HepG2 (cell line): ENCODE measurements around the gene SLC39A1. TPM values are rescaled to one million over a fixed set of nuclear protein-coding genes. Genes with fewer than 3 reads are reported as not detected.

Experiments
- ATM ChIP-seq: fragments of 450-650 bp; IDR thresholded peaks from 2 replicates; pipeline ENCODE4 v1.7.1; 2017; ENCODE audit warnings: mild to moderate bottlenecking, borderline replicate concordance
- BRD4 ChIP-seq: sonication (generic); formaldehyde crosslinking; IDR thresholded peaks from 2 replicates; pipeline ENCODE4 v1.4.0; 2020; ENCODE audit warnings: missing genetic modification reagents
- GABPA ChIP-seq, 2 experiments: IDR thresholded peaks; 2 replicates each; pipeline ENCODE4 v1.6.1; 2011 to 2016; ENCODE audit warnings: low read depth in 2 of 2, low read length in 1 of 2, missing biosample characterization in 1 of 2, missing genetic modification characterization in 1 of 2
- KDM3A ChIP-seq: IDR thresholded peaks from 2 replicates; pipeline ENCODE4 v1.6.1; 2018; ENCODE audit warnings: low read depth, missing compliant biosample characterization
- KMT2B ChIP-seq: IDR thresholded peaks from 2 replicates; pipeline ENCODE4 v1.6.1; 2016; ENCODE audit warnings: missing genetic modification reagents, missing compliant biosample characterization
- MIXL1 ChIP-seq: IDR thresholded peaks from 2 replicates; pipeline ENCODE4 v1.6.1; 2016
- NFKB2 ChIP-seq: sonication (generic); formaldehyde crosslinking; IDR thresholded peaks from 2 replicates; pipeline ENCODE4 v1.4.0; 2020; ENCODE audit warnings: missing genetic modification reagents, borderline replicate concordance
- SOX13 ChIP-seq, 3 experiments: fragments of 450-650 bp in 1 of 3; sonication (generic) in 1 of 3; formaldehyde crosslinking in 1 of 3; IDR thresholded peaks in 2 of 3; conservative IDR thresholded peaks in 1 of 3; 2 replicates each; pipeline versions ENCODE4 v1.5.0 to v1.6.1; 2016 to 2020; ENCODE audit warnings: antibody characterized with exemption in 1 of 3, mild to moderate bottlenecking in 1 of 3, missing compliant biosample characterization in 1 of 3, missing genetic modification reagents in 1 of 3, moderate library complexity in 1 of 3
- ZBTB8A ChIP-seq: sonication (generic); formaldehyde crosslinking; IDR thresholded peaks from 2 replicates; pipeline ENCODE4 v1.4.0; 2020; ENCODE audit warnings: mild to moderate bottlenecking, low read depth, missing genetic modification reagents, borderline replicate concordance
- ZNF543 ChIP-seq: sonication (generic); formaldehyde crosslinking; IDR thresholded peaks from 2 replicates; pipeline ENCODE4 v1.4.0; 2020; ENCODE audit warnings: mild to moderate bottlenecking, missing genetic modification reagents
- ZNF839 ChIP-seq: sonication (generic); formaldehyde crosslinking; IDR thresholded peaks from 2 replicates; pipeline ENCODE4 v1.4.0; 2020; ENCODE audit warnings: missing genetic modification reagents, mild to moderate bottlenecking, borderline replicate concordance
- polyA plus RNA-seq, 8 experiments: library from polyadenylated mRNA; depleted of rRNA in 3 of 8; stranded (reverse) in 7 of 8; unstranded in 1 of 8; fragments of >200 nt; fragmentation: Illumina TruSeq in 4 of 8; extraction: Trizol in 4 of 8; gene quantifications; 2 replicates each; pipeline versions ENCODE4 v1.2.1 to v1.2.3, GENCODE V29; 2011 to 2016; ENCODE audit warnings: low read depth in 4 of 8, missing spikeins in 1 of 8, mixed read lengths in 1 of 8; ENCODE audit not compliant: insufficient read depth in 1 of 8
- total RNA-seq, 5 experiments: library from RNA; depleted of rRNA; stranded (reverse); fragments of >200 nt; fragmentation: Illumina TruSeq; extraction: Trizol; gene quantifications; 2 replicates each; pipeline ENCODE4 v1.2.3, GENCODE V29; 2016; ENCODE audit warnings: low read depth in 1 of 5
- TF ChIP-seq, protein P1 (sequence below): sonication (generic); formaldehyde crosslinking; IDR thresholded peaks from 2 replicates; pipeline ENCODE4 v1.5.1; 2020; ENCODE audit warnings: mild to moderate bottlenecking, missing genetic modification reagents, moderate library complexity
- TF ChIP-seq, protein P2 (sequence below): IDR thresholded peaks from 2 replicates; pipeline ENCODE4 v1.6.1; 2016; ENCODE audit warnings: low read depth, control low read depth
- TF ChIP-seq, protein P3 (sequence below): sonication (generic); formaldehyde crosslinking; IDR thresholded peaks from 2 replicates; pipeline ENCODE4 v1.5.0; 2020; ENCODE audit warnings: missing genetic modification reagents, mild to moderate bottlenecking, borderline replicate concordance
- TF ChIP-seq, protein P4 (sequence below): sonication (generic); formaldehyde crosslinking; IDR thresholded peaks from 2 replicates; pipeline ENCODE4 v1.8.0; 2022; ENCODE audit warnings: missing genetic modification reagents, mild to moderate bottlenecking, inconsistent platforms, borderline replicate concordance
- TF ChIP-seq, protein P5 (sequence below): sonication (generic); formaldehyde crosslinking; IDR thresholded peaks from 2 replicates; pipeline ENCODE4 v1.4.0; 2020; ENCODE audit warnings: missing genetic modification reagents

SLC39A1 gene
- total and polyA plus RNA-seq, 2 of the 13 experiments (the other 11 are each of a cell fraction or from before 2014, with no cell fraction given): 71.2 to 78.4 TPM

DNA sequence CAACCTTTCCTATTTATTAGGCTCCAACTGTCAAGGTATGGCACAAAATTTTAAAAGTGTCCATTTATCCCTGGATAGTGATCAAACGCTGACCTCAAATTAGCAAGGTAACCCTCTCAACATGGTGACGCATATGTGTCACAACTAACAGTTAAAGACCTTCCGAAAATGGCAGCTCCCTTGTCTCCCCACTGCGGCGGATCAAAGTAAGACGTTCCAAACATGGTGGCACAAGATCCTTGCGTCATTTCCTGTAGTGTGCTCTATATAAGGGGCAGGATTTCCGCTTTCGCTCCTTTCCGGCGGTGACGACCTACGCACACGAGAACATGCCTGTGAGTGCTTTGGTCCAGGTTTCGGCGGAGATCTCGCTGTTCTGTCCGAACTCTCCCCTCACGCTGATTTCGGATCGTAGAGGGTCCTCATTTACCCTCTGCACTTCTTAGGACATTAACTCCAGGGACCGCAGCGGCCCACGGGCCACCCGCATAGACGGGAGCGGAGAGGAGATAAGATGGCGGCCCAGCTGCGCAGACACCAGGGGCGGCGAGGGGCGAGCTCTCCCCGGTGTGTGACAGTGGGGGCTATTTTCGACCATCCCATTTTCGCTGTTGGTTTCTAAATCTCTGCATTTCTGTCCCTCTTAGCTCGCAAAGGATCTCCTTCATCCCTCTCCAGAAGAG lies 27.3 kb upstream of the SLC39A1 start, which contains the start of gene RPS27 (continued):
- TF ChIP-seq, protein P1, sequence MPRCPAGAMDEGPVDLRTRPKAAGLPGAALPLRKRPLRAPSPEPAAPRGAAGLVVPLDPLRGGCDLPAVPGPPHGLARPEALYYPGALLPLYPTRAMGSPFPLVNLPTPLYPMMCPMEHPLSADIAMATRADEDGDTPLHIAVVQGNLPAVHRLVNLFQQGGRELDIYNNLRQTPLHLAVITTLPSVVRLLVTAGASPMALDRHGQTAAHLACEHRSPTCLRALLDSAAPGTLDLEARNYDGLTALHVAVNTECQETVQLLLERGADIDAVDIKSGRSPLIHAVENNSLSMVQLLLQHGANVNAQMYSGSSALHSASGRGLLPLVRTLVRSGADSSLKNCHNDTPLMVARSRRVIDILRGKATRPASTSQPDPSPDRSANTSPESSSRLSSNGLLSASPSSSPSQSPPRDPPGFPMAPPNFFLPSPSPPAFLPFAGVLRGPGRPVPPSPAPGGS (CRISPR knock-in tag): peak; percentile 35; the same call in 1 of the 2 replicates
- TF ChIP-seq ZNF839 (CRISPR knock-in tag) (0 out of 2 replicates have a peak, but pooled peaks have one; percentile 69), SOX13 (IDR thresholded peaks at IDR 0.05) (no peak; the same call in 1 of the 2 replicates), SOX13 (CRISPR knock-in tag; conservative IDR thresholded peaks at IDR 0.05 in 1 of 2, IDR thresholded peaks at IDR 0.05 in 1 of 2) (no peak), ATM (no peak), ZNF543 (CRISPR knock-in tag) (peak; percentile 86), NFKB2 (CRISPR knock-in tag) (peak; percentile 80), ZBTB8A (0 out of 2 replicates have a peak, but pooled peaks have one; percentile 79), GABPA (IDR thresholded peaks at IDR 0.05; ENCODE audit: low read depth, low read length) (peak; percentile 87), GABPA (CRISPR knock-in tag; IDR thresholded peaks at IDR 0.05; ENCODE audit: low read depth) (peak; percentile 99), BRD4 (CRISPR knock-in tag) (peak; percentile 81), MIXL1 (peak; percentile 71), KMT2B (peak; percentile 85), KDM3A (CRISPR knock-in tag) (peak; percentile 68; the same call in 1 of the 2 replicates)
- TF ChIP-seq, protein P2, sequence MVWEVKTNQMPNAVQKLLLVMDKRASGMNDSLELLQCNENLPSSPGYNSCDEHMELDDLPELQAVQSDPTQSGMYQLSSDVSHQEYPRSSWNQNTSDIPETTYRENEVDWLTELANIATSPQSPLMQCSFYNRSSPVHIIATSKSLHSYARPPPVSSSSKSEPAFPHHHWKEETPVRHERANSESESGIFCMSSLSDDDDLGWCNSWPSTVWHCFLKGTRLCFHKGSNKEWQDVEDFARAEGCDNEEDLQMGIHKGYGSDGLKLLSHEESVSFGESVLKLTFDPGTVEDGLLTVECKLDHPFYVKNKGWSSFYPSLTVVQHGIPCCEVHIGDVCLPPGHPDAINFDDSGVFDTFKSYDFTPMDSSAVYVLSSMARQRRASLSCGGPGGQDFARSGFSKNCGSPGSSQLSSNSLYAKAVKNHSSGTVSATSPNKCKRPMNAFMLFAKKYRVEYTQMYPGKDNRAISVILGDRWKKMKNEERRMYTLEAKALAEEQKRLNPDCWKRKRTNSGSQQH: peak; percentile 95
- TF ChIP-seq, protein P3, sequence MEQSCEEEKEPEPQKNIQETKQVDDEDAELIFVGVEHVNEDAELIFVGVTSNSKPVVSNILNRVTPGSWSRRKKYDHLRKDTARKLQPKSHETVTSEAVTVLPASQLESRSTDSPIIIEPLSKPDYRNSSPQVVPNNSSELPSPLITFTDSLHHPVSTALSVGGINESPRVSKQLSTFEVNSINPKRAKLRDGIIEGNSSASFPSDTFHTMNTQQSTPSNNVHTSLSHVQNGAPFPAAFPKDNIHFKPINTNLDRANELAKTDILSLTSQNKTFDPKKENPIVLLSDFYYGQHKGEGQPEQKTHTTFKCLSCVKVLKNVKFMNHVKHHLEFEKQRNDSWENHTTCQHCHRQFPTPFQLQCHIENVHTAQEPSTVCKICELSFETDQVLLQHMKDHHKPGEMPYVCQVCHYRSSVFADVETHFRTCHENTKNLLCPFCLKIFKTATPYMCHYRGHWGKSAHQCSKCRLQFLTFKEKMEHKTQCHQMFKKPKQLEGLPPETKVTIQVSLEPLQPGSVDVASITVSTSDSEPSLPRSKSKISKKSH (CRISPR knock-in tag): no peak; the same call in 1 of the 2 replicates
- TF ChIP-seq, protein P4, sequence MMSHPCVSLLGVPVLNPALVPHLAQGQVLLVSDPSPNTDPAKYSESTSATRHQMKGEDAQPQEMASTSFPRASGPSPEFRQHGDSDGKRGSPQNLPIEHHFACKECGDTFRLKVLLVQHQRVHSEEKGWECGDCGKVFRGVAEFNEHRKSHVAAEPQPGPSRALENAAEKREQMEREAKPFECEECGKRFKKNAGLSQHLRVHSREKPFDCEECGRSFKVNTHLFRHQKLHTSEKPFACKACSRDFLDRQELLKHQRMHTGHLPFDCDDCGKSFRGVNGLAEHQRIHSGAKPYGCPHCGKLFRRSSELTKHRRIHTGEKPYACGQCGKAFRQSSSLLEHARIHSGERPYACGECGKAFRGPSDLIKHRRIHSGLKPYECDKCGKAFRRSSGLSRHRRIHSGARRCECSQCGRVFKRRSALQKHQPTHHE: no peak; the same call in 1 of the 2 replicates
- TF ChIP-seq, protein P5, sequence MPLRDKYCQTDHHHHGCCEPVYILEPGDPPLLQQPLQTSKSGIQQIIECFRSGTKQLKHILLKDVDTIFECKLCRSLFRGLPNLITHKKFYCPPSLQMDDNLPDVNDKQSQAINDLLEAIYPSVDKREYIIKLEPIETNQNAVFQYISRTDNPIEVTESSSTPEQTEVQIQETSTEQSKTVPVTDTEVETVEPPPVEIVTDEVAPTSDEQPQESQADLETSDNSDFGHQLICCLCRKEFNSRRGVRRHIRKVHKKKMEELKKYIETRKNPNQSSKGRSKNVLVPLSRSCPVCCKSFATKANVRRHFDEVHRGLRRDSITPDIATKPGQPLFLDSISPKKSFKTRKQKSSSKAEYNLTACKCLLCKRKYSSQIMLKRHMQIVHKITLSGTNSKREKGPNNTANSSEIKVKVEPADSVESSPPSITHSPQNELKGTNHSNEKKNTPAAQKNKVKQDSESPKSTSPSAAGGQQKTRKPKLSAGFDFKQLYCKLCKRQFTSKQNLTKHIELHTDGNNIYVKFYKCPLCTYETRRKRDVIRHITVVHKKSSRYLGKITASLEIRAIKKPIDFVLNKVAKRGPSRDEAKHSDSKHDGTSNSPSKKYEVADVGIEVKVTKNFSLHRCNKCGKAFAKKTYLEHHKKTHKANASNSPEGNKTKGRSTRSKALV: 0 out of 2 replicates have a peak, but pooled peaks have one; percentile 30
